NCI-H460 (cell line): Measurements from ENCODE around the gene FAM187B. TPM values are rescaled to one million over a fixed set of nuclear protein-coding genes. Genes with fewer than 3 reads are reported as not detected.
"Not testable (repeated sequence)": the region's sequence is repeated elsewhere in the genome, so short reads cannot be mapped to it uniquely, and the experiment has no call there.

Experiments
- DNase-seq: peaks from one replicate; pipeline ENCODE4 v3.0.0-alpha.2; 2016; ENCODE audit warnings: low read depth; ENCODE audit errors: extremely low read depth
- total RNA-seq: library from RNA; depleted of rRNA; stranded (reverse); fragments of >200 nt; shearing (Covaris generic); gene quantifications from 2 replicates; pipeline ENCODE4 v1.2.3, GENCODE V29; 2014

Gene FAM187B
- total RNA-seq, 1 experiment from 2014 or later, result not detected

- DNase-seq, result no peak
Measured at GRCh38 chr19:35216016-35216832, 12.3 kb downstream of the FAM187B start.

GRCh38 chr19:35214766-35215422 lies 13.6 kb downstream of the FAM187B start:
- DNase-seq, result no peak

GRCh38 chr19:35213663-35214632 lies 14.6 kb downstream of the FAM187B start:
- DNase-seq, result peak; percentile 48

GRCh38 chr19:35212241-35212640 lies 16.3 kb downstream of the FAM187B start:
- DNase-seq, result no peak

GRCh38 chr19:35211545-35212230 lies 16.9 kb downstream of the FAM187B start:
- no peak for DNase-seq

GRCh38 chr19:35209646-35210045 lies 18.9 kb downstream of the FAM187B start:
- no peak for DNase-seq

GRCh38 chr19:35208121-35208520 lies 20.4 kb downstream of the FAM187B start:
- no peak for DNase-seq

- no peak for DNase-seq
Measured at GRCh38 chr19:35207391-35207871, 21.1 kb downstream of the FAM187B start.

GRCh38 chr19:35206855-35207254 lies 21.7 kb downstream of the FAM187B start:
- no peak for DNase-seq

- no peak for DNase-seq
Measured at GRCh38 chr19:35206379-35206778, 22.2 kb downstream of the FAM187B start.

- DNase-seq, result no peak
Measured at GRCh38 chr19:35205733-35206323, 22.7 kb downstream of the FAM187B start.

- DNase-seq, result no peak
Measured at GRCh38 chr19:35204799-35205732, 23.5 kb downstream of the FAM187B start.

GRCh38 chr19:35202722-35203688 lies 25.5 kb downstream of the FAM187B start:
- no peak for DNase-seq

GRCh38 chr19:35199481-35199880 lies 29.1 kb downstream of the FAM187B start:
- no peak for DNase-seq

- DNase-seq, result not testable (repeated sequence)
Measured at GRCh38 chr19:35196861-35197260, 31.7 kb downstream of the FAM187B start.

- DNase-seq, result no peak
Measured at GRCh38 chr19:35195830-35196229, 32.7 kb downstream of the FAM187B start.
